GM06990 (cell line): ENCODE measurements around the gene EXOC3L1.

Source experiments
- DNase-seq: peaks from one replicate; pipeline ENCODE4 v3.0.0-alpha.2; 2011; ENCODE audit not compliant: insufficient read length; ENCODE audit errors: extremely low read depth
- H3K27me3 ChIP-seq: replicated peaks from 2 replicates; pipeline ENCODE4 v1.6.0; 2011; ENCODE audit warnings: low read length; ENCODE audit not compliant: control insufficient read depth, insufficient read depth
- H3K36me3 ChIP-seq: 2 replicates; pipeline ENCODE4 v1.5.1; 2011; ENCODE audit warnings: low read length; ENCODE audit not compliant: control insufficient read depth, insufficient read depth
- H3K4me3 ChIP-seq: replicated peaks from 2 replicates; pipeline ENCODE4 v1.5.1; 2011; ENCODE audit warnings: low read depth, mild to moderate bottlenecking, control low read depth, low read length
- TF ChIP-seq, protein P1 (sequence below): IDR thresholded peaks from 2 replicates; pipeline ENCODE4 v1.5.1; 2011; ENCODE audit warnings: low read length, control low read depth, mild to moderate bottlenecking, inconsistent platforms; ENCODE audit not compliant: insufficient read depth, poor library complexity, severe bottlenecking

EXOC3L1 gene

DNA sequence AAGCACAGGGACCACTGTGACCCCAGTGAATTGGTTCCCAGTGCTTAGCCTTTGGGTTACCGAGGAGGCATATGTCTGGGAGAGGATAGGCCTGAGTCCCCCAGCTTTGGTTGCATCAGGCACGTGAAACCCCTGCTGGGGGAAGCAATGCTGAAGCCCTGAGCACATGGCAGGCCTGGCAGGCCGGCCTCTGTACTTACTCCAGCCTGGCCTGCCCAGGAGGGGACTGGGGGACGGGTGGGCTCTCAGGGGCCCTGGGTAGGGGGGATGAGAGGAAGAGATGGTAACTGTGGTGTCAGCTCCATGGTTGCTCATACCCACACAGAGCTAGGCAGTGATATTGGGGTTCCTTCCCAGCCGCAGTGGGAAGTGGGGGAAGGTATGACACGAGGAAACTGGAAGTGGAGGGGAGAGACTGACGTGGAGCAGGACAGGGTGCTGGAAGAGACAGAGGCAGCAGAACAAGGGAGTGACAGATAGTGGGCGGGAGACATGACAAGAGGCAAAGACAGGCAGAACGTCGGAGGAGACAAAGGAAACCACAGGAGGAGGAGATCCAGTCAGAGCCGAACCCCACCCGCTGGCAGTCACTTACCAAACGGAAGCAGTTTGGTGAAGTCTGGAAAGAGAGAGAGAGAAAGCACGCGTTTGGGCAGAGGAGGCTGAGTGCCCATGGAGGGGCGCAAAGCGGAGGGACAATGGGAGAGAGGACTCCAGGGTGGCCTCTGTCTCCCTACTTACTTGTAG, 46.1 kb upstream of the EXOC3L1 start:
- H3K36me3 ChIP-seq = peaks cover 46% of the 10 kb centered on the region
- no peak overlapping the region for H3K4me3 ChIP-seq
- no peak for DNase-seq
- H3K27me3 ChIP-seq = no peaks in the 10 kb centered on the region
- TF ChIP-seq, protein P1, sequence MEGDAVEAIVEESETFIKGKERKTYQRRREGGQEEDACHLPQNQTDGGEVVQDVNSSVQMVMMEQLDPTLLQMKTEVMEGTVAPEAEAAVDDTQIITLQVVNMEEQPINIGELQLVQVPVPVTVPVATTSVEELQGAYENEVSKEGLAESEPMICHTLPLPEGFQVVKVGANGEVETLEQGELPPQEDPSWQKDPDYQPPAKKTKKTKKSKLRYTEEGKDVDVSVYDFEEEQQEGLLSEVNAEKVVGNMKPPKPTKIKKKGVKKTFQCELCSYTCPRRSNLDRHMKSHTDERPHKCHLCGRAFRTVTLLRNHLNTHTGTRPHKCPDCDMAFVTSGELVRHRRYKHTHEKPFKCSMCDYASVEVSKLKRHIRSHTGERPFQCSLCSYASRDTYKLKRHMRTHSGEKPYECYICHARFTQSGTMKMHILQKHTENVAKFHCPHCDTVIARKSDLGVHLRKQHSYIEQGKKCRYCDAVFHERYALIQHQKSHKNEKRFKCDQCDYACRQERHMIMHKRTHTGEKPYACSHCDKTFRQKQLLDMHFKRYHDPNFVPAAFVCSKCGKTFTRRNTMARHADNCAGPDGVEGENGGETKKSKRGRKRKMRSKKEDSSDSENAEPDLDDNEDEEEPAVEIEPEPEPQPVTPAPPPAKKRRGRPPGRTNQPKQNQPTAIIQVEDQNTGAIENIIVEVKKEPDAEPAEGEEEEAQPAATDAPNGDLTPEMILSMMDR = no peak

DNA sequence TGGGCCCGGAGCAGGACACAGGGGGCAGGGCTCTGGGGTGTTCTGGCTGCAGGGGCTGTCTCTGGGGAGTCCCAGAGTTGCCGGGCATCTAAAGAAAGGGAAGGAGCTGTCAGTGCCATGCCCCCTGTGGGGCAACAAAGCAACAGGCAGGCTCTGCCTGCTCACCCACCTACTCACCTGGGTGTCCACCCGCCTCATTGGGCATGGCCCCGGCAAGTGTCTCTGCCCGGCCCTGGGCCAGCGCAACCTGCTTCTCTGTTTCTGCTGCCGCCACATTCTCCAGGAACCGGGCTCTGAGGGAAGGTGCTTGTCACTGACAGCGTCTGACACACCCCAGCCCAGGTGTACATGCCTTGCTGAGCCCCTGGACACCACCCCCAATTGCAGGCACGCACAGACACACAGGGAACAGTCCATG, 44.3 kb upstream of the EXOC3L1 start:
- H3K36me3 ChIP-seq = peaks cover 57% of the 10 kb centered on the region
- no peaks in the 10 kb centered on the region for H3K27me3 ChIP-seq
- TF ChIP-seq, protein P1 = no peak
- H3K4me3 ChIP-seq = no peak overlapping the region
- no peak for DNase-seq

DNA sequence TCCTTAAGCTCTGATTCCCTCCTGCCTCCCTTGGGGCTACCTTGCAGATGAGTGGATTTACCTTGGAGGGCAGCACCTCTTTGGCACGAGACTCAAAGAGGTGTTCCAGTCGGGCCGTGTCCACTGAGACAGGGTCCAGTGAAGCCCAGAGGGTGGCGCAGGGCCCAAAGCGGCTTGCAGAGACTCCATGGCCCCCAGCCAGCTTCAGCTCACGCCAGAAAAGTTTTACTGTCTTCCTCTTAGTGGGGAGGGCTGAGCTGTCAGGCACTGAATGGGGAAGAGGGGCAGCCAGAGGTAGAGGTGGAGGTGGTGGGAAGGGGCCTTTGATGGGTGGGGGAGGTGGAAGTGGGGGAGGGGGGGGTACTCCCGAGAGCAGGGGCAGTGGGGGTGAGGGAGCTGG, 43.7 kb upstream of the EXOC3L1 start:
- H3K27me3 ChIP-seq = no peaks in the 10 kb centered on the region
- TF ChIP-seq, protein P1 = no peak
- H3K36me3 ChIP-seq = peaks cover 59% of the 10 kb centered on the region
- no peak for DNase-seq
- H3K4me3 ChIP-seq = no peak overlapping the region

DNA sequence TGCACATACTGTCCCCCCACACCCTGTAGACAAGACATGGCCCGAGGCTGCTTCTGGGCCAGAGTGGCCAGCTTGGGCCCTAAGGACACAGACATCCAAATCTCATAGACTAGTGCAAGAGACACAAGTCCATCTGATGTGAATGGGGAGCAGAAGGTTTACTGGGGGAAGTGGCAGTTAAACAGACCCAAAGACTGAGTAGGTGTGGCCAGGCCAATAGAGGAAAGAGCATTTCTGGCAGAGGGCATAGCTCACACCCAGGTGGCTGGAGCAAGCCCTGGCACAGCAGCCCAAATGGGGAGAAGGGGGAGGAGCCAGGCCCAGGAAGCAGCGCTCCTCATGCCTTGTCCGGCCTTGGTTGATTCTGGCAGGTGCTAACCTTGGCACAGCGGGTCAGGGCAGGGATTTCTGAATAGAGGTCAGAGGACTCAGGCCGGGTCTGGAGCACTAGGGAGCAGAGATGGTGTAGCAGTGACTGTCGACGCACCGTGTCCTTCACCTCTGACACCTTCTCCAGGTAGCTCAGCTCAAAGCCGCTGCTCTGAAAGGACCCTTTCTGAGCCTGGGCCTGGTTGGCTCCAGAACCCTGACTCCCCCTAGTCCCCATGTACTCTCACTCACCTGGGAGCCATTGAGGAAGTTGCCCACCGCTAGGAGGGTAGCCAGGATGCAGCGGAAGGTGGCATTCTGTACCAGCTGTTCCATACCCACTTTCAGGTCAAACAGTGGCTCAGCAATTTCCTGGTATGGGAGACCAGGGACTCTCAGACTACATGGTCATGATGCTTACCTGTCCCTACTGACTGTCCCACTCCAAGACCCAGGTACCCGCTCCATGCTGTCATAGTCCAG, 41.1 kb upstream of the EXOC3L1 start:
- DNase-seq = no peak
- Histone ChIP-seq H3K4me3 (no peak overlapping the region), H3K27me3 (no peaks in the 10 kb centered on the region), H3K36me3 (peaks cover 44% of the 10 kb centered on the region)
- TF ChIP-seq, protein P1 = no peak

DNA sequence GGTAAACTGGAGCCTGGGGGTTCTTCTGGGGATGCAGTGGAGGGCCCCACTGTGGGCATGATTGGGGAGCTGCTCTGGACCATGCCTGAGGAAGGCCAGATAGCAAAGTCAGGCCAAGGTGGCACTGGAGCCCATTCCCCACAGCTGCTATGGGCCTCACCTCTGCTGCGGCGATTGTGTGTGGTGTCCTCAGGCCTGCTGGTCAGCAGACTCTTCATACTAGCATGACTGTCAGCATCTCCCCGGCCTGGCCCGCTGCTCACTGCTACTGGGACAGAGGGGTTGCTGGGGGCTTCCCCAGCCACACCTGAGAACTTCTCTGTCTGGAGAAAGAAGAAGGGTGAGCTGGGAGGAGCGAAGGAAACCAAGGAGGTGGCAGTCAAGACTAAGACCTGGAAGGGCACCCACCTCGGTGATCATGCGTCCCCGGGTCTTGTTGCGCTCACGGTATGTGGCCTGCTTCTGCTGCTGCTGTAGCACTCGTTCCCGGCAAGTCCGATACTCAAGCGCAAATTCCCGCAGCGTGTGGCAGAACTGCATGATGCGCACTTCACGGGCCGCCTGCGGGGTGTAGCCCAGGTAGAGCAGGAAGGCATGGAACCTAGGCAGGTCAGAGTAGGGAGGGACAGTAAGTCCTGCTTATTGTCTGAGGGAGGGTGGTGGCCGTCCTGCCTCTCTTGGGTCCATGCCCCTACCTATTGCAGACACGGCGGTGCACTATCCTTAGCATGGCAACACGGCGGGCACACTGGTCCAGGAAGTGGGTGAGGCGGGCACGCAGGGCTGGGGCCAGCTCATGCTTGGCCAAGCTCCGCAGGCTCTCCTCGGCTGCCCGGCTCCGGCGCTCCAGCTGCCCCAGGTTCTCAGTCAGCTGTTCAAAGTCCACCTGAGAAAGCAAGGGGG, 40.2 kb upstream of the EXOC3L1 start:
- Histone ChIP-seq H3K4me3 (no peak overlapping the region), H3K36me3 (peaks cover 39% of the 10 kb centered on the region), H3K27me3 (no peaks in the 10 kb centered on the region)
- DNase-seq = no peak
- TF ChIP-seq, protein P1 = no peak
